ENCODE data around the gene FCHSD1.

FCHSD1 gene

GRCh38 chr5:141691867-141692532 lies 40.8 kb upstream of the FCHSD1 start:
- TF ChIP-seq ZNF70 (CRISPR knock-in tag; IDR thresholded peaks at IDR 0.05) (no peak), GLIS3 (CRISPR knock-in tag; IDR thresholded peaks at IDR 0.05) (no peak), BACH2 (CRISPR knock-in tag; IDR thresholded peaks at IDR 0.05; ENCODE audit: borderline replicate concordance) (no peak), PATZ1 (CRISPR knock-in tag; IDR thresholded peaks at IDR 0.05; ENCODE audit: borderline replicate concordance) (no peak), ESRRG (CRISPR knock-in tag; IDR thresholded peaks at IDR 0.05) (peak; percentile 30; the same call in 1 of the 2 replicates), ISL1 (CRISPR knock-in tag; IDR thresholded peaks at IDR 0.05) (no peak), SNAI2 (CRISPR knock-in tag; IDR thresholded peaks at IDR 0.05) (no peak)
- TF ChIP-seq, protein P1, sequence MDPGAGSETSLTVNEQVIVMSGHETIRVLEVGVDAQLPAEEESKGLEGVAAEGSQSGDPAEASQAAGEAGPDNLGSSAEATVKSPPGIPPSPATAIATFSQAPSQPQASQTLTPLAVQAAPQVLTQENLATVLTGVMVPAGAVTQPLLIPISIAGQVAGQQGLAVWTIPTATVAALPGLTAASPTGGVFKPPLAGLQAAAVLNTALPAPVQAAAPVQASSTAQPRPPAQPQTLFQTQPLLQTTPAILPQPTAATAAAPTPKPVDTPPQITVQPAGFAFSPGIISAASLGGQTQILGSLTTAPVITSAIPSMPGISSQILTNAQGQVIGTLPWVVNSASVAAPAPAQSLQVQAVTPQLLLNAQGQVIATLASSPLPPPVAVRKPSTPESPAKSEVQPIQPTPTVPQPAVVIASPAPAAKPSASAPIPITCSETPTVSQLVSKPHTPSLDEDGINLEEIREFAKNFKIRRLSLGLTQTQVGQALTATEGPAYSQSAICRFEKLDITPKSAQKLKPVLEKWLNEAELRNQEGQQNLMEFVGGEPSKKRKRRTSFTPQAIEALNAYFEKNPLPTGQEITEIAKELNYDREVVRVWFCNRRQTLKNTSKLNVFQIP (CRISPR knock-in tag; IDR thresholded peaks at IDR 0.05; ENCODE audit: borderline replicate concordance, low read depth): no peak
- peak; percentile 97 for ATAC-seq

DNA sequence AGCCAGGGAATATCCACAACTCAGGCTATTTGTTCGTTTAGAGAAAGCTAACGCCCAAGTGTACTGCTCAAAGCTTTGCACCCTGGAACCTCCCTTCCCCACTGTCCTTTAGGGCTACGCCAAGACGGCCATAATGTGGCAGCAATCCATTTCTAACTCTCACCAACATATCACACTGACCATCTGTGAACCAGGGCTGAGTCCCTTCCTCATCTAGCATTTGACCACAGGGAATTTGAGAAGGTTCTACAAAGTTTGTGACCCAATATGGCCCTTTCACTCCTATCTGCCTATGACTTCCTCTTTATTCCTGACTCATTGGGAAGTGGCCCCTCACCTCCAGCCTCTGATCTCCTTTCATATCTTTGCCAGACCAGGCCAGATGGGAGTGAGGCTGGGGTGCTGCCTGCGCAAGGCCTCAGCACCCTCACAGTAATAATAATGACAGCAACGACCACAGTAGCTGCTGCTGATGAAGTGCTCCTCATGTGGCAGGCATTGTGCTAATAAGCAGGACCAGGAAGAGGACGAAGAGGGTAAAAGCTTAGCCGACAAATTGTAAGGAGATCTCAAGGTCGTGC lies 40.2 kb upstream of the FCHSD1 start:
- TF ChIP-seq PATZ1 (CRISPR knock-in tag; IDR thresholded peaks at IDR 0.05; ENCODE audit: borderline replicate concordance) (no peak), SNAI2 (CRISPR knock-in tag; IDR thresholded peaks at IDR 0.05) (no peak), TSHZ2 (CRISPR knock-in tag; IDR thresholded peaks at IDR 0.05) (no peak), ESRRG (CRISPR knock-in tag; IDR thresholded peaks at IDR 0.05) (no peak), ZNF565 (CRISPR knock-in tag; conservative IDR thresholded peaks at IDR 0.05; ENCODE audit: low read depth) (no peak), ISL1 (CRISPR knock-in tag; IDR thresholded peaks at IDR 0.05) (no peak), PPARA (CRISPR knock-in tag; IDR thresholded peaks at IDR 0.05; ENCODE audit: borderline replicate concordance) (no peak), ARNTL (CRISPR knock-in tag; IDR thresholded peaks at IDR 0.05; ENCODE audit: borderline replicate concordance, low read depth) (no peak), BACH2 (CRISPR knock-in tag; IDR thresholded peaks at IDR 0.05; ENCODE audit: borderline replicate concordance) (no peak)
- TF ChIP-seq, protein P1 (CRISPR knock-in tag; IDR thresholded peaks at IDR 0.05; ENCODE audit: borderline replicate concordance, low read depth): no peak
- TF ChIP-seq, protein P2, sequence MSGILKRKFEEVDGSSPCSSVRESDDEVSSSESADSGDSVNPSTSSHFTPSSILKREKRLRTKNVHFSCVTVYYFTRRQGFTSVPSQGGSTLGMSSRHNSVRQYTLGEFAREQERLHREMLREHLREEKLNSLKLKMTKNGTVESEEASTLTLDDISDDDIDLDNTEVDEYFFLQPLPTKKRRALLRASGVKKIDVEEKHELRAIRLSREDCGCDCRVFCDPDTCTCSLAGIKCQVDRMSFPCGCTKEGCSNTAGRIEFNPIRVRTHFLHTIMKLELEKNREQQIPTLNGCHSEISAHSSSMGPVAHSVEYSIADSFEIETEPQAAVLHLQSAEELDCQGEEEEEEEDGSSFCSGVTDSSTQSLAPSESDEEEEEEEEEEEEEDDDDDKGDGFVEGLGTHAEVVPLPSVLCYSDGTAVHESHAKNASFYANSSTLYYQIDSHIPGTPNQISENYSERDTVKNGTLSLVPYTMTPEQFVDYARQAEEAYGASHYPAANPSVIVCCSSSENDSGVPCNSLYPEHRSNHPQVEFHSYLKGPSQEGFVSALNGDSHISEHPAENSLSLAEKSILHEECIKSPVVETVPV (CRISPR knock-in tag; IDR thresholded peaks at IDR 0.05): no peak
- ATAC-seq: no peak

- ATAC-seq: no peak
- no peak for TF ChIP-seq ZFP3 (CRISPR knock-in tag; IDR thresholded peaks at IDR 0.05)
- no peak for TF ChIP-seq TCF4 (CRISPR knock-in tag; IDR thresholded peaks at IDR 0.05; ENCODE audit: borderline replicate concordance)
- TF ChIP-seq, protein P1 (CRISPR knock-in tag; IDR thresholded peaks at IDR 0.05; ENCODE audit: borderline replicate concordance, low read depth): no peak
- no peak for TF ChIP-seq TSHZ2 (CRISPR knock-in tag; IDR thresholded peaks at IDR 0.05)
- no peak for TF ChIP-seq RARB (CRISPR knock-in tag; IDR thresholded peaks at IDR 0.05)
- no peak for TF ChIP-seq CSDC2 (CRISPR knock-in tag; IDR thresholded peaks at IDR 0.05)
- no peak for TF ChIP-seq PPARA (CRISPR knock-in tag; IDR thresholded peaks at IDR 0.05; ENCODE audit: borderline replicate concordance)
Measured at GRCh38 chr5:141686648-141687416, 35.6 kb upstream of the FCHSD1 start.

Data from SK-N-SH treated with all-trans-retinoic acid at 6 μM for 48 hours (cell line).